Measurements from ENCODE around the gene SREK1IP1.

- TF ChIP-seq ZNF274 (IDR thresholded peaks at IDR 0.05; ENCODE audit: low read depth, low read length): no peak
- TF ChIP-seq YY1 (IDR thresholded peaks at IDR 0.05; ENCODE audit: insufficient read depth, insufficient read length): no peak
- no peak for TF ChIP-seq SUZ12 (IDR thresholded peaks at IDR 0.05; ENCODE audit: extremely low read depth, insufficient read depth, insufficient read length)
Measured at GRCh38 chr5:64690104-64690416, 78.4 kb downstream of the SREK1IP1 start.
